T-helper 22 cell (primary cell): ENCODE results near the gene DHRS7C.

Experiments used
- DNase-seq: peaks from one replicate; pipeline ENCODE4 v3.0.0-alpha.2; 2020; ENCODE audit warnings: low read depth

Gene DHRS7C

GRCh38 chr17:9790889-9791876, at the start of gene DHRS7C:
TSS of gene DHRS7C (minus strand) at chr17:9791592. CDS start at chr17:9791284, 308 bp downstream.
- no peak for DNase-seq

- DNase-seq: no peak
Measured at GRCh38 chr17:9839433-9839832, 48.0 kb upstream of the DHRS7C start.

GRCh38 chr17:9837551-9838471, 46.4 kb upstream of the DHRS7C start:
- no peak for DNase-seq

GRCh38 chr17:9833922-9834321, 42.5 kb upstream of the DHRS7C start:
- no peak for DNase-seq

- DNase-seq: no peak
Measured at GRCh38 chr17:9830711-9831110, 39.3 kb upstream of the DHRS7C start.

- no peak for DNase-seq
Measured at GRCh38 chr17:9829343-9829742, 38.0 kb upstream of the DHRS7C start.

- no peak for DNase-seq
Measured at GRCh38 chr17:9828296-9829295, 37.2 kb upstream of the DHRS7C start.

GRCh38 chr17:9825641-9826150, 34.3 kb upstream of the DHRS7C start, which contains the start of gene GLP2R:
TSS of gene GLP2R (plus strand) at chr17:9825924. CDS start at chr17:9826064, 140 bp downstream.
- no peak for DNase-seq

GRCh38 chr17:9824797-9825338, 33.5 kb upstream of the DHRS7C start:
- DNase-seq: no peak

GRCh38 chr17:9824094-9824493, 32.7 kb upstream of the DHRS7C start:
- no peak for DNase-seq

- DNase-seq: no peak
Measured at GRCh38 chr17:9821921-9822320, 30.5 kb upstream of the DHRS7C start, which contains the start of gene GSG1L2. TSS of gene GSG1L2 (minus strand) at chr17:9822079. CDS start at chr17:9822071, 8 bp downstream.

GRCh38 chr17:9820448-9820847, 29.1 kb upstream of the DHRS7C start:
- no peak for DNase-seq

- no peak for DNase-seq
Measured at GRCh38 chr17:9818760-9819159, 27.4 kb upstream of the DHRS7C start.

GRCh38 chr17:9817086-9817485, 25.7 kb upstream of the DHRS7C start:
- DNase-seq: no peak

- DNase-seq: no peak
Measured at GRCh38 chr17:9816472-9816871, 25.1 kb upstream of the DHRS7C start.

GRCh38 chr17:9814337-9814945, 23.0 kb upstream of the DHRS7C start:
- no peak for DNase-seq

GRCh38 chr17:9813166-9813565, 21.8 kb upstream of the DHRS7C start:
- DNase-seq: no peak

GRCh38 chr17:9811537-9811936, 20.1 kb upstream of the DHRS7C start:
- no peak for DNase-seq

- DNase-seq: no peak
Measured at GRCh38 chr17:9811086-9811485, 19.7 kb upstream of the DHRS7C start.
